Muscle of leg (tissue), 11 donors: ENCODE results near the gene RSPO1. TPM values are rescaled to one million over a fixed set of nuclear protein-coding genes. Genes with fewer than 3 reads are reported as not detected.

ENCODE experiments used
- DNase-seq: peaks from one replicate; pipeline ENCODE4 v3.0.0; 2013
- H3K27ac ChIP-seq: one replicate; pipeline ENCODE4 v1.5.1; 2013; ENCODE audit warnings: mild to moderate bottlenecking, low read length, control low read depth
- H3K27me3 ChIP-seq: one replicate; pipeline ENCODE4 v1.6.1; 2013; ENCODE audit warnings: low read length; ENCODE audit not compliant: control insufficient read depth, insufficient read depth
- H3K36me3 ChIP-seq: one replicate; pipeline ENCODE4 v1.6.1; 2013; ENCODE audit warnings: low read length; ENCODE audit not compliant: control insufficient read depth, insufficient read depth
- H3K4me1 ChIP-seq: one replicate; pipeline ENCODE4 v1.6.1; 2013; ENCODE audit warnings: low read length; ENCODE audit not compliant: control insufficient read depth, insufficient read depth
- H3K4me3 ChIP-seq: one replicate; pipeline ENCODE4 v1.5.1; 2013; ENCODE audit warnings: low read length, control low read depth
- H3K9me3 ChIP-seq: replicated peaks from 2 replicates; pipeline ENCODE4 v1.6.1; 2013; ENCODE audit warnings: low read depth, low read length; ENCODE audit not compliant: control insufficient read depth
- WGBS: methylation state at CpG from one replicate; pipeline ENCODE4 v1.1.5; 2013; ENCODE audit warnings: missing lambda C conversion rate; ENCODE audit not compliant: insufficient coverage; 5-methylcytosine and 5-hydroxymethylcytosine counted together
- polyA plus RNA-seq, 8 donors: library from polyadenylated mRNA; unstranded; fragments of 120-200 nt; gene quantifications; one replicate each; pipeline versions ENCODE4 v1.2.1 to v1.2.3, GENCODE V29; 2013; ENCODE audit warnings: inconsistent platforms in 1 of 8, low replicate concordance in 1 of 8; ENCODE audit not compliant: insufficient read length in 8 of 8, insufficient read depth in 1 of 8
- total RNA-seq: library from RNA; stranded (reverse); fragments of 120-200 nt; gene quantifications from one replicate; pipeline ENCODE4 v1.2.4, GENCODE V29; 2013

Gene RSPO1
- total and polyA plus RNA-seq, 9 donors = 0.05 to 2.0 (median 0.07) TPM; not detected in 5

DNA sequence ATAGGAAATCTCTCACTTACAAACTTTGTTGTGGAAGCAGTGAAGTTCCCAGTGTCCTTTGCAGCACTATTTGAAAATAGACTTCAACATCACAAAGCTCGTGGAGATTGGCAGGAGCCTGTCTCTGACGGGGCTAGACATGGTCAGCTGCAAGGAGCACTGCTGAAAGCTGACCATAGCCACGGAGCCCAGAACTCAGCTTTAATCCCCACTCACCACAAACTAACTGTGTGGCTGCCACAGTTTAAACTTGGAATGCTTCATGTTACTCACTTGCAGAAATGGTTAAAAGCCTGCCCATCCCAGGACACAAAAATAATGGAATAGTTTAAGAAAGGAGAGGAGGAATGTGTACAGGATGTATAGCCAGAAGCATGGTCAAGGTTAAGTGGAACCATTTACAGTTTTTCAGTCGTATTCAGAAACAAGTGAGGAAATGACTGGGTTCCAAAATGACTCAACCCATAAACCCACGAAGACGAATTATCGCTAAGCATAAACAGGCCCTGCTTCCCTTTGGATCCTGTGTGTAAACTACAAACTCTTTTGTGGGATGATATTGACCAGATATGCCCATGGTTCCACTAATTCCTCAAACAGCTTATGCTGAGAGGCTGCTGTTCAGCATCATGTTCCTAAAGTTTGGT lies 59.7 kb downstream of the RSPO1 start:
- no peaks in the 10 kb centered on the region for H3K9me3 ChIP-seq
- H3K27ac ChIP-seq = no peak overlapping the region
- no peak overlapping the region for H3K4me3 ChIP-seq
- H3K27me3 ChIP-seq = no peaks in the 10 kb centered on the region
- WGBS = 86% methylated on average over 4 of the region's 7 CpGs
- H3K36me3 ChIP-seq = peaks cover 76% of the 10 kb centered on the region
- no peak for DNase-seq
- no peaks in the 10 kb centered on the region for H3K4me1 ChIP-seq

GRCh38 chr1:37570528-37571334 lies 64.0 kb downstream of the RSPO1 start:
- peaks cover 85% of the 10 kb centered on the region for H3K36me3 ChIP-seq
- DNase-seq = no peak
- H3K27me3 ChIP-seq = no peaks in the 10 kb centered on the region
- H3K9me3 ChIP-seq = no peaks in the 10 kb centered on the region
- H3K27ac ChIP-seq = no peak overlapping the region
- WGBS = no CpG with 5 or more reads among the region's 3 CpGs
- H3K4me1 ChIP-seq = no peaks in the 10 kb centered on the region
- H3K4me3 ChIP-seq = no peak overlapping the region

DNA sequence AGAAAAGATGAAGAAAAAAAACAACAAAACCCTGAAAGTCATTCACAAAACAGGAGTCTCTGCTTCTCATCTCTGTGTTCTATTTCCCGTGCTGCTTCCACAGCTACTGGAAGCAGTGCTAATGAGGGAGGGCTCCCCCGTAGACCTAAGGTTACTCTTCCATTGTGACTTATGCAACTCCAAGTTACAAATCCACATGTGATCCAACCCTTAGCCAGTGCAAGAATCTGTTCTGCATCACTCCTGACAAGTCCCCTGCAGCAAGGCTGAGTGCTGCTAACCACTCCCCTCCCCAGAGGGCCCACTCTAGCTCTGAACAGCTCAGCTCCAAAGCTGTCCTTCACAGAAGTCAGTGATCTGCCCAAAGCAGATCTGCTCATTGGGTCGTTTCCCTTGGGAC lies 67.7 kb downstream of the RSPO1 start:
- H3K9me3 ChIP-seq = no peaks in the 10 kb centered on the region
- peaks cover 74% of the 10 kb centered on the region for H3K36me3 ChIP-seq
- H3K4me1 ChIP-seq = no peaks in the 10 kb centered on the region
- DNase-seq = no peak
- WGBS = 67% methylated on average over 3 of the region's 3 CpGs
- no peak overlapping the region for H3K27ac ChIP-seq
- H3K27me3 ChIP-seq = no peaks in the 10 kb centered on the region
- no peak overlapping the region for H3K4me3 ChIP-seq

DNA sequence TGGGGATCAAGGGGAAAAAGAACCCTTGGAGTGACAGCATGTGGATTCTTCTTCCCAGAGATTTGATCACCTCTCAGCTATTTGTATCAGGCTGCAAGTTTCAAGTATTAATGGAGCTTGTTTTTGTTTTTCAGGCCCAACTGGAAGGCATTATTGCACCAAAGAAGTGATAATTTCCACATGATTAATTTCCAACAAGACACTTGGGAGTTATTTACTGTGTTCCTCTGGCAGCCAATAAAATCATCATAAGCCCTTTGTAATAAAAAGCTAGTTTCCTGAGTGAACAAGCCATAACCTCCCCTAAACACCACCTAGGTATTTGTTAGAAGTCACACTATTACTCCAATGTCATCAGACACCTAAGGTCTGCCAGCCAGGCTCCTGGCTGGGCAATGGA lies 69.8 kb downstream of the RSPO1 start:
- DNase-seq = no peak
- no peaks in the 10 kb centered on the region for H3K9me3 ChIP-seq
- H3K27ac ChIP-seq = no peak overlapping the region
- H3K27me3 ChIP-seq = no peaks in the 10 kb centered on the region
- no peak overlapping the region for H3K4me3 ChIP-seq
- H3K36me3 ChIP-seq = peaks cover 69% of the 10 kb centered on the region
- H3K4me1 ChIP-seq = peaks cover 12% of the 10 kb centered on the region

DNA sequence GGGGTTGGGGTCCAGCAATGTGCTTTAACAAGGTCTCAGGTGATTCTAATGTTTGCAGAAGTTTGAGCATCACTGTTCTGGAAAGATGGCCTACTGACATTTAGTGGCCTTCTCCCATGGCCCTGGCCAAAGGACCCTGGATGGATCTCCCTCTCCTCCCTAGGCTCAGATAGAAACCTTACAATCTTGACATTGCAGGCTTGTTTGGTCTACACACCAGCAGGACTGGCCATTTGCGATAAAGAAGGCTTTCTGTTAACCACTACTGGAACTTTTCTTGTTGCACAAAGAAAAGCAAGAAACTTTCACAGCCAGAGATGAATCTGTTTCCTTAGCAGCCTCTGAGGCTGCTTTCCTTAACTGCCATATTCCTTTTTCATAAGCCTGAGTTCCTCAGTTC lies 71.7 kb downstream of the RSPO1 start:
- peaks cover 12% of the 10 kb centered on the region for H3K4me1 ChIP-seq
- WGBS = 89% methylated on average over 1 of the region's 1 CpG

More for the DNA sequence above, 71.7 kb downstream of the RSPO1 start:
- H3K27ac ChIP-seq = no peak overlapping the region
- no peak overlapping the region for H3K4me3 ChIP-seq
- H3K36me3 ChIP-seq = peaks cover 53% of the 10 kb centered on the region
- no peak for DNase-seq
- no peaks in the 10 kb centered on the region for H3K9me3 ChIP-seq
- H3K27me3 ChIP-seq = no peaks in the 10 kb centered on the region

Other genes starting within 250 kb of the RSPO1 start
- gene ZC3H12A, start 160.3 kb downstream of the RSPO1 start, total RNA-seq = 0.93 TPM
- gene ZC3H12A, start 160.3 kb downstream of the RSPO1 start, polyA plus RNA-seq = 1 to 10 TPM in 7 of 8 donors, under 1 TPM in 1; 0.59 to 2.1 (median 1.1) TPM
- 36.5 TPM for gene MEAF6, start 120.1 kb downstream of the RSPO1 start, total RNA-seq
- 10 to 100 TPM; 40.4 to 54.8 (median 43.4) TPM for gene MEAF6, start 120.1 kb downstream of the RSPO1 start, polyA plus RNA-seq
- gene SNIP1, start 80.6 kb downstream of the RSPO1 start, total RNA-seq = 7.2 TPM
- 10 to 100 TPM in 1 of 8 donors, 1 to 10 TPM in 7; 7.9 to 11.0 (median 9.2) TPM for gene SNIP1, start 80.6 kb downstream of the RSPO1 start, polyA plus RNA-seq
- 8.2 TPM for gene DNALI1, start 78.0 kb downstream of the RSPO1 start, total RNA-seq
- 10 to 100 TPM; 13.1 to 22.1 (median 16.4) TPM for gene DNALI1, start 78.0 kb downstream of the RSPO1 start, polyA plus RNA-seq
- gene GNL2, start 39.0 kb downstream of the RSPO1 start, total RNA-seq = 57.5 TPM
- 10 to 100 TPM; 48.6 to 66.1 (median 52.7) TPM for gene GNL2, start 39.0 kb downstream of the RSPO1 start, polyA plus RNA-seq
- gene CDCA8, start 57.6 kb upstream of the RSPO1 start, total RNA-seq = 2.2 TPM
- gene CDCA8, start 57.6 kb upstream of the RSPO1 start, polyA plus RNA-seq = 10 to 100 TPM in 6 of 8 donors, 1 to 10 TPM in 2; 7.3 to 13.7 (median 11.6) TPM
- 0.04 TPM for gene EPHA10, start 130.2 kb upstream of the RSPO1 start, total RNA-seq
- under 1 TPM in 4 of 8 donors, not detected in 4; 0.04 to 0.27 (median 0.17) TPM for gene EPHA10, start 130.2 kb upstream of the RSPO1 start, polyA plus RNA-seq
- 2.7 TPM for gene MANEAL, start 159.0 kb upstream of the RSPO1 start, total RNA-seq
- 1 to 10 TPM; 2.0 to 3.7 (median 2.7) TPM for gene MANEAL, start 159.0 kb upstream of the RSPO1 start, polyA plus RNA-seq
- gene C1orf122, start 172.9 kb upstream of the RSPO1 start, total RNA-seq = 45.0 TPM
- gene C1orf122, start 172.9 kb upstream of the RSPO1 start, polyA plus RNA-seq = 10 to 100 TPM; 35.9 to 50.9 (median 46.7) TPM
- gene YRDC, start 173.3 kb upstream of the RSPO1 start, total RNA-seq = 6.7 TPM
- gene YRDC, start 173.3 kb upstream of the RSPO1 start, polyA plus RNA-seq = 1 to 10 TPM; 6.3 to 9.6 (median 7.5) TPM
- gene MTF1, start 224.7 kb upstream of the RSPO1 start, total RNA-seq = 2.4 TPM
- gene MTF1, start 224.7 kb upstream of the RSPO1 start, polyA plus RNA-seq = 1 to 10 TPM; 4.1 to 6.4 (median 5.3) TPM